Fibroblast of skin of left biceps (primary cell): ENCODE results near the gene AHCYL1.

Source experiments
- DNase-seq, 2 experiments: peaks; one replicate each; pipeline ENCODE4 v3.0.0-alpha.2; 2013; ENCODE audit warnings: low read depth in 2 of 2

Gene AHCYL1

GRCh38 chr1:110060662-110061060, 76.1 kb downstream of the AHCYL1 start:
- DNase-seq = no peak

- no peak for DNase-seq
Observed at GRCh38 chr1:110061341-110061740, 76.8 kb downstream of the AHCYL1 start.

- DNase-seq = no peak
Observed at GRCh38 chr1:110062612-110063011, 78.0 kb downstream of the AHCYL1 start.

GRCh38 chr1:110063781-110064180, 79.2 kb downstream of the AHCYL1 start:
- no peak for DNase-seq

GRCh38 chr1:110064576-110065337, 80.2 kb downstream of the AHCYL1 start:
- DNase-seq = no peak

GRCh38 chr1:110065841-110066240, 81.3 kb downstream of the AHCYL1 start:
- no peak for DNase-seq

- DNase-seq = no peak
Observed at GRCh38 chr1:110067479-110067892, 82.9 kb downstream of the AHCYL1 start.

GRCh38 chr1:110067893-110068645, 83.5 kb downstream of the AHCYL1 start:
- DNase-seq = no peak

- no peak for DNase-seq
Observed at GRCh38 chr1:110068646-110069403, 84.3 kb downstream of the AHCYL1 start.

- DNase-seq = no peak
Observed at GRCh38 chr1:110069404-110070281, 85.1 kb downstream of the AHCYL1 start.

- DNase-seq = no peak
Observed at GRCh38 chr1:110070282-110070669, 85.7 kb downstream of the AHCYL1 start.

- DNase-seq = no peak
Observed at GRCh38 chr1:110070671-110071242, 86.2 kb downstream of the AHCYL1 start, which contains the start of gene ALX3. ALX3 (minus strand) TSS chr1:110070672; CDS start chr1:110070612, 60 bp downstream.
